NCI-H748 (cell line): Measurements from ENCODE around the gene GRID1.

Experiments
- DNase-seq: peaks from one replicate; lab custom pipeline; 2025; ENCODE audit not compliant: unreplicated experiment; lab: John Stamatoyannopoulos, UW

The GRID1 gene

GRCh38 chr10:86195521-86196157 lies 171.0 kb downstream of the GRID1 start:
- no peak for DNase-seq

GRCh38 chr10:86194684-86195083 lies 171.9 kb downstream of the GRID1 start:
- DNase-seq = no peak

GRCh38 chr10:86193841-86194240 lies 172.8 kb downstream of the GRID1 start:
- DNase-seq = no peak

GRCh38 chr10:86192691-86193090 lies 173.9 kb downstream of the GRID1 start:
- no peak for DNase-seq

- no peak for DNase-seq
Measured at GRCh38 chr10:86192147-86192546, 174.4 kb downstream of the GRID1 start.

- no peak for DNase-seq
Measured at GRCh38 chr10:86191686-86192085, 174.9 kb downstream of the GRID1 start.

GRCh38 chr10:86191166-86191565 lies 175.4 kb downstream of the GRID1 start:
- DNase-seq = no peak

GRCh38 chr10:86190291-86190690 lies 176.3 kb downstream of the GRID1 start:
- DNase-seq = no peak

GRCh38 chr10:86189891-86190290 lies 176.7 kb downstream of the GRID1 start:
- no peak for DNase-seq

GRCh38 chr10:86188796-86189558 lies 177.6 kb downstream of the GRID1 start:
- no peak for DNase-seq

- no peak for DNase-seq
Measured at GRCh38 chr10:86188326-86188725, 178.3 kb downstream of the GRID1 start.

GRCh38 chr10:86187499-86188239 lies 178.9 kb downstream of the GRID1 start:
- DNase-seq = no peak

- no peak for DNase-seq
Measured at GRCh38 chr10:86186633-86187032, 180.0 kb downstream of the GRID1 start.

GRCh38 chr10:86182595-86182994 lies 184.0 kb downstream of the GRID1 start:
- no peak for DNase-seq

- DNase-seq = no peak
Measured at GRCh38 chr10:86182150-86182549, 184.4 kb downstream of the GRID1 start.

GRCh38 chr10:86180861-86181260 lies 185.7 kb downstream of the GRID1 start:
- no peak for DNase-seq

GRCh38 chr10:86179961-86180360 lies 186.6 kb downstream of the GRID1 start:
- no peak for DNase-seq

GRCh38 chr10:86179153-86179524 lies 187.5 kb downstream of the GRID1 start:
- no peak for DNase-seq

GRCh38 chr10:86178401-86179152 lies 188.0 kb downstream of the GRID1 start:
- peak; percentile 1 for DNase-seq

GRCh38 chr10:86177537-86178155 lies 188.9 kb downstream of the GRID1 start:
- DNase-seq = no peak
